ENCODE results near the gene DGKD.
A peak's percentile ranks its signal among the peaks of the same experiment; 100 is the strongest.
"Not testable (repeated sequence)": the region's sequence is repeated elsewhere in the genome, so short reads cannot be mapped to it uniquely, and the experiment has no call there.

Gene DGKD

DNA sequence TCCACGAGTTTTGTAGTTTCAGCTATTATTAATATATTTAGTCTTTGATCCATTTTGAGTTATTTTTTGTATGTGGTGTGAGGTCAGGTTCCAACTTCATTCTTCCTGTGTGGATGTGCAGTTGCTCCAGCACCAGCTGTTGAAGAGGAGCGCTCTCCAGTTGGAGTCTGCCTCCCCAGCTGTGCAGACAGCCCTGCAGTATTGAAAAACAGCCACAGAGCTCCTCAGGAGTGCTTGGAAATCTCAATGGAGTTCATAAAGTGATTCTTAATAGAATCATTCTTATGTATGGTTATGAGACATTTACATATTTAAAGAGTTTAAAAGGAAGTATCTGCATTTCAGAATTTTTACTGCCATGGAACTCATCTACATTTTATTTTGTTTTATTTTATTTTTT lies 17.3 kb downstream of the DGKD start:
- Histone ChIP-seq H4K20me1 (ENCODE audit: low read depth, low read length) (no peaks in the 10 kb centered on the region), H3K4me2 (ENCODE audit: low read depth, low read length, poor library complexity, severe bottlenecking) (no peak overlapping the region), H3F3A (ENCODE audit: insufficient read depth) (peaks cover 7% of the 10 kb centered on the region; the same call in 1 of the 2 replicates), H2AFZ (ENCODE audit: low read depth, low read length, severe bottlenecking) (no peak overlapping the region), H3K9ac (ENCODE audit: low read length) (no peak overlapping the region), H3K27me3 (ENCODE audit: low read length) (no peaks in the 10 kb centered on the region), H3K27ac (ENCODE audit: low read depth, low read length) (no peak overlapping the region), H3K9me2 (replicated peaks; ENCODE audit: insufficient read depth, low read length) (no peaks in the 10 kb centered on the region), H3K36me3 (ENCODE audit: low read length) (0 out of 2 replicates have a peak, but pooled peaks cover 3% of the 10 kb centered on the region), H3K9me3 (ENCODE audit: insufficient read depth, low read length) (no peaks in the 10 kb centered on the region), H3K4me3 (ENCODE audit: insufficient read depth, low read length, poor library complexity, severe bottlenecking) (no peak overlapping the region), H3K79me2 (ENCODE audit: insufficient read depth, low read length) (no peaks in the 10 kb centered on the region)
- TF ChIP-seq EZH2phosphoT487 (conservative IDR thresholded peaks at IDR 0.05; ENCODE audit: low read length) = no peak

DNA sequence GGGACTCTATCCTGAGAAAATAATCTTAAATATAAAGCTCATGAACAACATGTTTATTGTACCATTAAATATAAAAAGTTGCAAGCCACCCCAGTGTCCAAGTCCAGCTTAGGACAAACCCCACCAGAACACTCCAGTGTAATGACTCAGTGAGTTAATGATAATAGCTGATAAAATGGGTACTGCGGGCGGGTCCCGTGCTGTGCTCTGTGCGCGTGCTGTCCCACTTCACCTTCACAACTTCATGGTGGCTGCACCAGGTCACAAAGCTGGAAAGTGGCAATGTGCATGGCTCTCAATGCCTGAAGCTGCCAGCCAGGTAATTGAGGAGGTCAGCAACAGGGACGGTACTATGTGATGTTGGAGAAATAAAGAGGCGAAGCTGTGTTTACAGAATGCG lies 18.6 kb downstream of the DGKD start:
- no peaks in the 10 kb centered on the region for H3K9me3 ChIP-seq (ENCODE audit: insufficient read depth, low read length)
- H3K27ac ChIP-seq (ENCODE audit: low read depth, low read length) = no peak overlapping the region
- no peaks in the 10 kb centered on the region for H3K79me2 ChIP-seq (ENCODE audit: insufficient read depth, low read length)
- no peak overlapping the region for H3K4me3 ChIP-seq (ENCODE audit: insufficient read depth, low read length, poor library complexity, severe bottlenecking)
- H3K9me2 ChIP-seq (replicated peaks; ENCODE audit: insufficient read depth, low read length) = no peaks in the 10 kb centered on the region
- no peak overlapping the region for H3K9ac ChIP-seq (ENCODE audit: low read length)
- H3K27me3 ChIP-seq (ENCODE audit: low read length) = no peaks in the 10 kb centered on the region
- no peak overlapping the region for H3K4me2 ChIP-seq (ENCODE audit: low read depth, low read length, poor library complexity, severe bottlenecking)
- H3F3A ChIP-seq (ENCODE audit: insufficient read depth) = peaks cover 7% of the 10 kb centered on the region; the same call in 1 of the 2 replicates
- TF ChIP-seq EZH2phosphoT487 (conservative IDR thresholded peaks at IDR 0.05; ENCODE audit: low read length) (no peak), CTCF (IDR thresholded peaks at IDR 0.05; ENCODE audit: insufficient read depth, low read length, poor library complexity, severe bottlenecking) (no peak)
- H3K36me3 ChIP-seq (ENCODE audit: low read length) = 0 out of 2 replicates have a peak, but pooled peaks cover 3% of the 10 kb centered on the region
- H2AFZ ChIP-seq (ENCODE audit: low read depth, low read length, severe bottlenecking) = no peak overlapping the region
- no peaks in the 10 kb centered on the region for H4K20me1 ChIP-seq (ENCODE audit: low read depth, low read length)

DNA sequence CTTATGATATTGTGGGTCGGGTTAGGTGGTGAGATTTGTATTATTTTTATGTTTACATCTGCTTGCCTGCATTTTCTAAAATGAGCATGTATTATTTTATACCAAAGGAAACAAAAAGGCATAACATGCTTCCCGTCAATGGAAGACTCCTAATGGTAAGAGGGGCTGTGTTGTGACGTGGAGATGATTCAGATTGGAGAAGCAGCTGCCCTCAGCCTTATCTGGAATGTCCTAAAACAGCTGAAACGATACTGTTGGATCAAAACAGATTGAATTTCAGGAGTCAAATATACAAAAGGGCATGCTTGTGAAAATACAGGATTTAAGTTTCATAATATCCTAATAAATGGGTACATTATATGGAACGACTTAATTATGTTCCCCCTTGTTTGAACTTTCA lies 19.0 kb downstream of the DGKD start:
- peaks cover 7% of the 10 kb centered on the region; the same call in 1 of the 2 replicates for H3F3A ChIP-seq (ENCODE audit: insufficient read depth)
- H3K4me2 ChIP-seq (ENCODE audit: low read depth, low read length, poor library complexity, severe bottlenecking) = no peak overlapping the region
- H3K36me3 ChIP-seq (ENCODE audit: low read length) = 0 out of 2 replicates have a peak, but pooled peaks cover 3% of the 10 kb centered on the region
- no peaks in the 10 kb centered on the region for H3K27me3 ChIP-seq (ENCODE audit: low read length)
- no peaks in the 10 kb centered on the region for H4K20me1 ChIP-seq (ENCODE audit: low read depth, low read length)
- no peaks in the 10 kb centered on the region for H3K9me2 ChIP-seq (replicated peaks; ENCODE audit: insufficient read depth, low read length)
- no peak overlapping the region for H3K9ac ChIP-seq (ENCODE audit: low read length)
- no peaks in the 10 kb centered on the region for H3K9me3 ChIP-seq (ENCODE audit: insufficient read depth, low read length)
- H2AFZ ChIP-seq (ENCODE audit: low read depth, low read length, severe bottlenecking) = no peak overlapping the region
- H3K79me2 ChIP-seq (ENCODE audit: insufficient read depth, low read length) = no peaks in the 10 kb centered on the region
- H3K27ac ChIP-seq (ENCODE audit: low read depth, low read length) = no peak overlapping the region
- H3K4me3 ChIP-seq (ENCODE audit: insufficient read depth, low read length, poor library complexity, severe bottlenecking) = no peak overlapping the region
- TF ChIP-seq CTCF (IDR thresholded peaks at IDR 0.05; ENCODE audit: insufficient read depth, low read length, poor library complexity, severe bottlenecking) (no peak), EZH2phosphoT487 (conservative IDR thresholded peaks at IDR 0.05; ENCODE audit: low read length) (no peak)

GRCh38 chr2:233374776-233375175 lies 20.5 kb downstream of the DGKD start:
- H2AFZ ChIP-seq (ENCODE audit: low read depth, low read length, severe bottlenecking); H4K20me1 ChIP-seq (ENCODE audit: low read depth, low read length); H3K36me3 ChIP-seq (ENCODE audit: low read length); H3K27me3 ChIP-seq (ENCODE audit: low read length); H3K79me2 ChIP-seq (ENCODE audit: insufficient read depth, low read length); H3K4me3 ChIP-seq (ENCODE audit: insufficient read depth, low read length, poor library complexity, severe bottlenecking); H3K9me3 ChIP-seq (ENCODE audit: insufficient read depth, low read length); H3K9ac ChIP-seq (ENCODE audit: low read length); H3K9me2 ChIP-seq (replicated peaks; ENCODE audit: insufficient read depth, low read length); H3F3A ChIP-seq (ENCODE audit: insufficient read depth): not testable (repeated sequence)
- H3K4me2 ChIP-seq (ENCODE audit: low read depth, low read length, poor library complexity, severe bottlenecking) = peak overlapping the region; percentile 60
- peak overlapping the region; percentile 65; the same call in 1 of the 2 replicates for H3K27ac ChIP-seq (ENCODE audit: low read depth, low read length)
